B cell (primary cell): ENCODE results near the gene MYCBPAP. TPM values are rescaled to one million over a fixed set of nuclear protein-coding genes. Genes with fewer than 3 reads are reported as not detected.

ENCODE experiments used
- ATAC-seq: fragments of 200-7000 bp; cut with Tn5 transposase; one replicate; pipeline ENCODE4 v1.10.0; 2021; ENCODE audit warnings: low read depth, mild to moderate bottlenecking, moderate number of reproducible peaks, moderate library complexity
- CTCF ChIA-PET: fragments of 350-600 bp; sonication (Branson Sonifier 250); formaldehyde crosslinking; loops from one replicate; lab custom pipeline; 2021; ENCODE audit warnings: antibody characterized with exemption, inconsistent platforms; lab: Charles Lee
- POLR2A ChIA-PET: fragments of 350-600 bp; sonication (Branson Sonifier 250); formaldehyde crosslinking; loops from one replicate; lab custom pipeline; 2021; ENCODE audit warnings: antibody characterized with exemption; lab: Charles Lee
- DNase-seq: peaks from one replicate; pipeline ENCODE4 v3.0.0; 2013
- H2AFZ ChIP-seq: 2 replicates; pipeline ENCODE4 v1.6.1; 2012; ENCODE audit warnings: mild to moderate bottlenecking, low read depth, low read length; ENCODE audit not compliant: insufficient read depth, poor library complexity, severe bottlenecking
- H3K27ac ChIP-seq, 2 donors: 1 replicate in 1 of 2; 2 replicates in 1 of 2; pipeline ENCODE4 v1.5.1; 2012 to 2013; ENCODE audit warnings: low read length in 2 of 2, mild to moderate bottlenecking in 2 of 2, moderate library complexity in 1 of 2
- H3K27me3 ChIP-seq, 4 experiments: fragments of 200-600 bp in 1 of 4; sonication (generic) in 1 of 4; replicated peaks in 1 of 4; 1 replicate in 2 of 4; 2 replicates in 2 of 4; pipeline versions ENCODE4 v1.6.1 to v1.7.0; 2013 to 2016; ENCODE audit warnings: low read length in 3 of 4, mild to moderate bottlenecking in 2 of 4, mixed read lengths in 1 of 4, moderate library complexity in 1 of 4; ENCODE audit not compliant: insufficient read depth in 4 of 4, control insufficient read depth in 3 of 4; ENCODE audit errors: control extremely low read depth in 1 of 4
- H3K36me3 ChIP-seq, 2 experiments: replicated peaks in 1 of 2; 1 replicate in 1 of 2; 2 replicates in 1 of 2; pipeline versions ENCODE4 v1.6.1 to v1.7.1; 2013; ENCODE audit warnings: low read length in 1 of 2; ENCODE audit not compliant: insufficient read depth in 2 of 2, control insufficient read depth in 1 of 2; ENCODE audit errors: control extremely low read depth in 1 of 2, extremely low read depth in 1 of 2
- H3K4me1 ChIP-seq, 2 donors: fragments of 200-600 bp in 1 of 2; sonication (generic) in 1 of 2; 1 replicate in 1 of 2; 2 replicates in 1 of 2; pipeline versions ENCODE4 v1.5.1 to v1.6.1; 2013 to 2017; ENCODE audit warnings: low read length in 2 of 2; ENCODE audit not compliant: control insufficient read depth in 2 of 2, insufficient read depth in 2 of 2
- H3K4me2 ChIP-seq: replicated peaks from 2 replicates; pipeline ENCODE3; 2012; ENCODE audit warnings: mild to moderate bottlenecking, low read depth, low read length; ENCODE audit not compliant: poor library complexity, severe bottlenecking
- H3K4me3 ChIP-seq, 5 experiments: fragments of 200-600 bp in 1 of 5; sonication (generic) in 1 of 5; 1 replicate in 3 of 5; 2 replicates in 2 of 5; pipeline versions ENCODE4 v1.5.1 to v1.7.0; 2011 to 2016; ENCODE audit warnings: low read length in 4 of 5, mild to moderate bottlenecking in 4 of 5, low read depth in 2 of 5, control low read depth in 1 of 5, moderate library complexity in 1 of 5; ENCODE audit not compliant: insufficient read depth in 1 of 5; ENCODE audit errors: control extremely low read depth in 1 of 5, extremely low read depth in 1 of 5
- H3K79me2 ChIP-seq: fragments of 200-600 bp; sonication (generic); one replicate; pipeline ENCODE4 v1.6.0; 2016; ENCODE audit warnings: low read length; ENCODE audit not compliant: control insufficient read depth, insufficient read depth
- H3K9ac ChIP-seq: fragments of 200-600 bp; sonication (generic); 2 replicates; pipeline ENCODE4 v1.6.1; 2017; ENCODE audit warnings: mild to moderate bottlenecking, low read length, moderate library complexity
- H3K9me3 ChIP-seq, 3 donors: one replicate each; pipeline versions ENCODE4 v1.6.1 to v1.7.1; 2013; ENCODE audit warnings: low read length in 2 of 3; ENCODE audit not compliant: control insufficient read depth in 2 of 3, insufficient read depth in 1 of 3; ENCODE audit errors: control extremely low read depth in 1 of 3
- H4K20me1 ChIP-seq: 2 replicates; pipeline ENCODE4 v1.6.0; 2012; ENCODE audit warnings: mild to moderate bottlenecking, low read length; ENCODE audit not compliant: insufficient read depth, control insufficient read depth, poor library complexity, severe bottlenecking
- H3K27ac Mint-ChIP-seq: one replicate; pipeline ENCODE4 v1.8.0; 2021; ENCODE audit warnings: mixed read lengths
- H3K27me3 Mint-ChIP-seq: one replicate; pipeline ENCODE4 v1.8.0; 2021; ENCODE audit warnings: mixed read lengths
- H3K4me1 Mint-ChIP-seq: one replicate; pipeline ENCODE4 v1.8.0; 2021; ENCODE audit warnings: mixed read lengths
- H3K4me3 Mint-ChIP-seq: one replicate; pipeline ENCODE4 v1.8.0; 2021; ENCODE audit warnings: mixed read lengths
- H3K9me3 Mint-ChIP-seq: one replicate; pipeline ENCODE4 v1.8.0; 2022; ENCODE audit warnings: mixed read lengths; ENCODE audit not compliant: insufficient read depth
- CTCF ChIP-seq: fragments of 200-600 bp; IDR thresholded peaks from one replicate; pipeline ENCODE4 v1.8.0; 2022; ENCODE audit warnings: antibody characterized with exemption, mild to moderate bottlenecking
- EZH2 ChIP-seq: IDR thresholded peaks from 2 replicates; pipeline ENCODE4 v1.6.1; 2012; ENCODE audit warnings: borderline replicate concordance, low read depth, mild to moderate bottlenecking, moderate library complexity, low read length; ENCODE audit not compliant: insufficient read depth, poor library complexity, severe bottlenecking
- WGBS: methylation state at CpG from one replicate; pipeline ENCODE4 v1.1.5; 2013; ENCODE audit warnings: missing lambda C conversion rate; ENCODE audit not compliant: insufficient coverage; 5-methylcytosine and 5-hydroxymethylcytosine counted together
- intact Hi-C: fragments of 100-400 bp; cut with micrococcal nuclease; formaldehyde crosslinking; loops from one replicate; pipeline ENCODE4 v1.10.0; 2022
- polyA plus RNA-seq: library from polyadenylated mRNA; depleted of rRNA; stranded (reverse); fragments of >200 nt; gene quantifications from 2 replicates; pipeline ENCODE4 v1.2.3, GENCODE V29; 2012
- total RNA-seq, 2 donors: library from RNA; stranded (reverse); fragments of 120-200 nt in 1 of 2; gene quantifications; 1 replicate in 1 of 2; 2 replicates in 1 of 2; pipeline versions ENCODE4 v1.2.3 to v1.2.4, GENCODE V29; 2013 to 2022

MYCBPAP gene
- total and polyA plus RNA-seq, 2 donors (not counting 1 experiment from before 2014, with no cell fraction given) = 1.9 to 5.1 TPM

- 63% methylated on average over 1 of the region's 2 CpGs for WGBS
- no peaks in the 10 kb centered on the region for H3K27me3 Mint-ChIP-seq
- POLR2A ChIA-PET = no interaction called here
Observed at GRCh38 chr17:50521514-50521913, 13.3 kb downstream of the MYCBPAP start.

GRCh38 chr17:50522766-50523165, 14.5 kb downstream of the MYCBPAP start:
- ATAC-seq = no peak
- H3K36me3 ChIP-seq = no peaks in the 10 kb centered on the region
- H3K4me1 Mint-ChIP-seq = no peaks in the 10 kb centered on the region
- POLR2A ChIA-PET = no interaction called here
- no peak overlapping the region for H3K9ac ChIP-seq
- 92% methylated on average over 10 of the region's 10 CpGs for WGBS
- no peaks in the 10 kb centered on the region for H3K79me2 ChIP-seq
- no peaks in the 10 kb centered on the region for H4K20me1 ChIP-seq
- no peak overlapping the region for H3K4me2 ChIP-seq
- H3K4me3 Mint-ChIP-seq = no peak overlapping the region
- CTCF ChIA-PET = no interaction called here
- no peaks in the 10 kb centered on the region for H3K27me3 Mint-ChIP-seq
- H3K27ac Mint-ChIP-seq = no peak overlapping the region
- no peak overlapping the region for H3K4me3 ChIP-seq
- no peak overlapping the region for H3K27ac ChIP-seq
- DNase-seq = no peak
- H3K9me3 ChIP-seq = no peaks in the 10 kb centered on the region
- H2AFZ ChIP-seq = no peak overlapping the region
- TF ChIP-seq CTCF = no peak
- no peak for TF ChIP-seq EZH2
- intact Hi-C loops = no loop called here
- no peaks in the 10 kb centered on the region for H3K9me3 Mint-ChIP-seq
- H3K4me1 ChIP-seq = no peaks in the 10 kb centered on the region
- peaks cover 0 to 4% (median under 1%) of the 10 kb centered on the region in 4 experiments for H3K27me3 ChIP-seq

More at GRCh38 chr17:50521514-50521913, 13.3 kb downstream of the MYCBPAP start:
- no peak overlapping the region for H3K4me3 Mint-ChIP-seq
- H3K4me1 ChIP-seq = no peaks in the 10 kb centered on the region
- no peaks in the 10 kb centered on the region for H3K79me2 ChIP-seq
- H3K27ac ChIP-seq = no peak overlapping the region
- H3K4me3 ChIP-seq = no peak overlapping the region
- no peak overlapping the region for H3K9ac ChIP-seq
- no peaks in the 10 kb centered on the region for H3K4me1 Mint-ChIP-seq
- H3K27ac Mint-ChIP-seq = no peak overlapping the region
- intact Hi-C loops = no loop called here
- CTCF ChIA-PET = no interaction called here
- no peak for ATAC-seq
- no peak overlapping the region for H2AFZ ChIP-seq
- no peaks in the 10 kb centered on the region for H4K20me1 ChIP-seq
- H3K9me3 Mint-ChIP-seq = no peaks in the 10 kb centered on the region
- H3K27me3 ChIP-seq = no peaks in the 10 kb centered on the region
- no peak for DNase-seq
- no peaks in the 10 kb centered on the region for H3K36me3 ChIP-seq
- H3K9me3 ChIP-seq = no peaks in the 10 kb centered on the region
- H3K4me2 ChIP-seq = no peak overlapping the region
- TF ChIP-seq EZH2 = no peak
- no peak for TF ChIP-seq CTCF
